K562 (cell line): ENCODE results near the gene TTC39A. TPM values are rescaled to one million over a fixed set of nuclear protein-coding genes. Genes with fewer than 3 reads are reported as not detected.
A peak's percentile ranks its signal among the peaks of the same experiment; 100 is the strongest.

ENCODE experiments used
- AFF4 ChIP-seq: sonication (generic); formaldehyde crosslinking; IDR thresholded peaks from 2 replicates; pipeline ENCODE4 v1.8.0; 2023; ENCODE audit warnings: mild to moderate bottlenecking, missing genetic modification reagents
- DACH1 ChIP-seq: fragments of 450-650 bp; IDR thresholded peaks from 2 replicates; pipeline ENCODE4 v1.6.1; 2018; ENCODE audit not compliant: partially characterized antibody
- DLX4 ChIP-seq: fragments of 250-450 bp; sonication (Bioruptor Pico); IDR thresholded peaks from 2 replicates; pipeline ENCODE4 v1.6.1; 2021; ENCODE audit warnings: mild to moderate bottlenecking
- ELF4 ChIP-seq: fragments of 450-650 bp; formaldehyde crosslinking; IDR thresholded peaks from 2 replicates; pipeline ENCODE4 v1.4.0; 2022; ENCODE audit warnings: missing genetic modification characterization
- HNRNPUL1 ChIP-seq: fragments of 200-400 bp; formaldehyde crosslinking; IDR thresholded peaks from 2 replicates; pipeline ENCODE4 v1.6.1; 2017; ENCODE audit warnings: low read length
- HOMEZ ChIP-seq: fragments of 250-450 bp; sonication (Bioruptor Pico); IDR thresholded peaks from 2 replicates; pipeline ENCODE4 v1.4.0; 2020; ENCODE audit warnings: mild to moderate bottlenecking, moderate library complexity
- MAX ChIP-seq: sonication (generic); formaldehyde crosslinking; IDR thresholded peaks from 2 replicates; pipeline ENCODE4 v1.9.0; 2022; ENCODE audit warnings: mild to moderate bottlenecking, missing genetic modification reagents
- SP1 ChIP-seq: sonication (generic); formaldehyde crosslinking; IDR thresholded peaks from 2 replicates; pipeline ENCODE4 v1.8.1; 2022; ENCODE audit warnings: mild to moderate bottlenecking, missing genetic modification reagents
- TBL1XR1 ChIP-seq, 2 experiments: IDR thresholded peaks; 2 replicates each; pipeline ENCODE4 v1.6.1; 2012; ENCODE audit warnings: improper control_type of control experiment in 2 of 2, low read length in 2 of 2, mild to moderate bottlenecking in 1 of 2
- U2AF2 ChIP-seq: fragments of 200-400 bp; formaldehyde crosslinking; optimal IDR thresholded peaks from 2 replicates; pipeline ENCODE3; 2017; ENCODE audit warnings: low read depth, mild to moderate bottlenecking, low read length
- USF2 ChIP-seq: sonication (generic); formaldehyde crosslinking; IDR thresholded peaks from 2 replicates; pipeline ENCODE4 v1.5.0; 2020; ENCODE audit warnings: missing genetic modification reagents
- YY1 ChIP-seq, 3 experiments: IDR thresholded peaks; 2 replicates each; pipeline ENCODE4 v1.6.1; 2011; ENCODE audit warnings: low read length in 2 of 3, mild to moderate bottlenecking in 2 of 3, moderate library complexity in 2 of 3, borderline replicate concordance in 1 of 3, control low read depth in 1 of 3, low read depth in 1 of 3; ENCODE audit not compliant: insufficient read depth in 3 of 3, insufficient replicate concordance in 2 of 3, control insufficient read depth in 1 of 3, insufficient read length in 1 of 3; ENCODE audit errors: extremely low read depth in 1 of 3
- ZBTB26 ChIP-seq: fragments of 450-650 bp; formaldehyde crosslinking; IDR thresholded peaks from 2 replicates; pipeline ENCODE4 v1.4.0; 2022; ENCODE audit warnings: missing genetic modification characterization
- ZEB2 ChIP-seq: fragments of 450-650 bp; IDR thresholded peaks from 2 replicates; pipeline ENCODE4 v1.6.1; 2016
- ZNF134 ChIP-seq: fragments of 250-450 bp; sonication (Bioruptor Pico); conservative IDR thresholded peaks from 2 replicates; pipeline ENCODE4 v1.4.0; 2020
- ZNF184 ChIP-seq: sonication (generic); formaldehyde crosslinking; IDR thresholded peaks from 2 replicates; pipeline ENCODE4 v1.5.0; 2020; ENCODE audit warnings: missing genetic modification reagents
- ZNF224 ChIP-seq: sonication (generic); formaldehyde crosslinking; IDR thresholded peaks from 2 replicates; pipeline ENCODE4 v1.8.0; 2022; ENCODE audit warnings: mild to moderate bottlenecking, missing genetic modification reagents
- ZNF766 ChIP-seq: fragments of 200-800 bp; sonication (Bioruptor generic); conservative IDR thresholded peaks from 2 replicates; pipeline ENCODE4 v1.6.1; 2016; ENCODE audit warnings: missing genetic modification characterization, missing compliant biosample characterization
- polyA plus RNA-seq, 8 experiments: library from polyadenylated mRNA; depleted of rRNA in 4 of 8; stranded (reverse) in 5 of 8; unstranded in 3 of 8; fragments of >200 nt; fragmentation: Nextera tagmentation in 2 of 8; fragmentation: Illumina TruSeq in 1 of 8; extraction: Ambion mirVana in 2 of 8; extraction: Trizol in 1 of 8; gene quantifications; 2 replicates each; pipeline versions ENCODE4 v1.2.1 to v1.2.3, GENCODE V29; 2011 to 2014; ENCODE audit warnings: inconsistent platforms in 1 of 8, missing spikeins in 1 of 8
- total RNA-seq, 7 experiments: library from RNA; depleted of rRNA in 6 of 7; stranded (reverse); fragments of >200 nt in 6 of 7; fragmentation: Illumina TruSeq in 2 of 7; extraction: Trizol in 2 of 7; gene quantifications; 2 replicates each; pipeline versions ENCODE4 v1.2.1 to v1.2.3, GENCODE V29; 2011 to 2021; ENCODE audit warnings: low replicate concordance in 1 of 7

The TTC39A gene
- total and polyA plus RNA-seq, 9 of the 15 experiments (the other 6 are each of a cell fraction or from before 2014, with no cell fraction given), result 0.18 to 0.82 (median 0.35) TPM

- TF ChIP-seq SP1 (CRISPR knock-in tag) (peak; percentile 66; the same call in 1 of the 2 replicates), ZNF224 (CRISPR knock-in tag) (no peak), DLX4 (CRISPR knock-in tag) (no peak), ZEB2 (0 out of 2 replicates have a peak, but pooled peaks have one; percentile 45), AFF4 (0 out of 2 replicates have a peak, but pooled peaks have one; percentile 63), HOMEZ (CRISPR knock-in tag) (no peak), ZNF184 (CRISPR knock-in tag) (no peak), USF2 (CRISPR knock-in tag) (no peak), ELF4 (no peak), YY1 (IDR thresholded peaks at IDR 0.05; ENCODE audit: borderline replicate concordance in 1 of 3, control insufficient read depth in 1 of 3, extremely low read depth in 1 of 3, insufficient read depth in 3 of 3, insufficient read length in 1 of 3, insufficient replicate concordance in 2 of 3, low read depth in 1 of 3, low read length in 2 of 3) (peak in 1 of 3 experiments; percentile 29), DACH1 (peak; percentile 18), TBL1XR1 (IDR thresholded peaks at IDR 0.05; ENCODE audit: low read length in 2 of 2) (peak in 1 of 2 experiments; percentile 73; a peak in 1 of 4 replicates), ZBTB26 (CRISPR knock-in tag) (no peak), ZNF134 (CRISPR knock-in tag) (no peak), HNRNPUL1 (no peak), U2AF2 (no peak), ZNF766 (CRISPR knock-in tag) (0 out of 2 replicates have a peak, but pooled peaks have one; percentile 40), MAX (CRISPR knock-in tag) (peak; percentile 69; the same call in 1 of the 2 replicates)
These were observed 33.7 kb downstream of the TTC39A start (continued) for GRCh38 chr1:51296383-51297357.
